ENCODE results near the gene AMOTL1.

DNA sequence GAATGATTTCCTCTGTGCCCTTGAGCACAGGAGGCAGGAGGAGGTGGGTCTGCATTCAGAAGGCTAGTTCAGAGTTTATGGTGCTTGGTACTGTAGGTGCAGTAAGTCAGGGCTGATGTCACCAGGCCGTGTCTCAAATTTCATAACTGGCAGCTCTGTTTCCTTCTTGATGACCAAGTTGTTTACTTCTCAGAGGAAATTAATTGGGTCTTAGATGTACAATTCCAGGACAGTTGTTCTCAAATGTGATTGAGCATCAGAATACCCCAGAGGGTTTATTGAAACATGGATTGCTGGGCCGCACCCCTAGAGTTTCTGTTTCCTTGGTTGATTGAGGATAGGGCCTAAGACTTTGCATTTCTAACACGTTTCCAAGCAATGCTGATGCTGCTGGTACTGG is 6.2 kb downstream of the AMOTL1 start:
- no peak for TF ChIP-seq CTCF (conservative IDR thresholded peaks at IDR 0.05 in 1 of 2, IDR thresholded peaks at IDR 0.05 in 1 of 2; ENCODE audit: extremely low read depth in 1 of 2, insufficient read depth in 1 of 2, low read depth in 1 of 2, low read length in 2 of 2)
- TF ChIP-seq EZH2 (IDR thresholded peaks at IDR 0.05; ENCODE audit: borderline replicate concordance, low read length), result no peak
